GM12878 (cell line): Measurements from ENCODE around the gene PIR. TPM values are rescaled to one million over a fixed set of nuclear protein-coding genes. Genes with fewer than 3 reads are reported as not detected.

Source experiments
- ATAC-seq: fragments of 200-7000 bp; cut with Tn5 transposase; 3 replicates; pipeline ENCODE4 v1.9.1; 2020; ENCODE audit warnings: mild to moderate bottlenecking, moderate library complexity
- BruUV-seq: library from RNA; stranded (reverse); fragments of 400-500 nt; replicated peaks from 2 replicates; lab custom pipeline; 2021; lab: Mats Ljungman, UMichigan
- CTCF ChIA-PET: fragments of 300-600 bp; sonication (Branson Sonifier 250); formaldehyde crosslinking; extraction: SDS; loops from one replicate; lab custom pipeline; 2021; ENCODE audit warnings: inconsistent platforms; lab: Yijun Ruan, JAX
- POLR2A ChIA-PET: fragments of 350-600 bp; formaldehyde crosslinking; extraction: SDS; loops from one replicate; lab custom pipeline; 2021; ENCODE audit warnings: inconsistent platforms; lab: Charles Lee
- RAD21 ChIA-PET: fragments of 300-600 bp; sonication (Branson Sonifier 250); formaldehyde crosslinking; loops from one replicate; lab custom pipeline; 2023; ENCODE audit warnings: antibody characterized with exemption; ENCODE audit not compliant: unreplicated experiment; lab: Charles Lee
- SMC1A ChIA-PET: fragments of 300-600 bp; sonication (Branson Sonifier 250); formaldehyde crosslinking; loops from one replicate; lab custom pipeline; 2023; ENCODE audit not compliant: unreplicated experiment, uncharacterized antibody; lab: Charles Lee
- DNase-seq: peaks from one replicate; pipeline ENCODE4 v3.0.0-alpha.2; 2011; ENCODE audit warnings: low read depth, low spot score
- FAIRE-seq: peaks from 3 replicates; lab custom pipeline; 2011; peaks lifted over from hg19 to GRCh38; lab: Jason Lieb, UNC
- H2AFZ ChIP-seq: 2 replicates; pipeline ENCODE4 v1.6.0; 2011; ENCODE audit warnings: low read depth, low read length, control low read depth; ENCODE audit not compliant: control insufficient read depth
- H3K27ac ChIP-seq: 2 replicates; pipeline ENCODE4 v1.5.1; 2011; ENCODE audit warnings: control low read depth; ENCODE audit not compliant: control insufficient read depth, insufficient read depth
- H3K27me3 ChIP-seq, 2 experiments: replicated peaks in 1 of 2; 2 replicates each; pipeline versions ENCODE4 v1.6.0 to v1.6.1; 2011; ENCODE audit warnings: low read length in 1 of 2; ENCODE audit not compliant: control insufficient read depth in 2 of 2, insufficient read depth in 2 of 2
- H3K36me3 ChIP-seq, 2 experiments: 2 replicates each; pipeline ENCODE4 v1.5.1; 2011; ENCODE audit warnings: low read length in 1 of 2; ENCODE audit not compliant: control insufficient read depth in 2 of 2, insufficient read depth in 2 of 2
- H3K4me1 ChIP-seq: 2 replicates; pipeline ENCODE4 v1.6.1; 2011; ENCODE audit warnings: mild to moderate bottlenecking, low read length, moderate library complexity, mixed read lengths; ENCODE audit not compliant: control insufficient read depth, insufficient read depth
- H3K4me2 ChIP-seq: 2 replicates; pipeline ENCODE4 v1.6.0; 2011; ENCODE audit warnings: control low read depth; ENCODE audit not compliant: control insufficient read depth, insufficient read depth
- H3K4me3 ChIP-seq: fragments of 200-600 bp; sonication (generic); 2 replicates; pipeline ENCODE4 v1.5.1; 2016
- H3K79me2 ChIP-seq: 2 replicates; pipeline ENCODE4 v1.6.0; 2011; ENCODE audit warnings: low read length; ENCODE audit not compliant: control insufficient read depth, insufficient read depth
- H3K9ac ChIP-seq: 2 replicates; pipeline ENCODE4 v1.8.0; 2011; ENCODE audit warnings: low read length, control low read depth, mixed read lengths; ENCODE audit not compliant: control insufficient read depth, insufficient read depth
- H3K9me3 ChIP-seq: replicated peaks from 3 replicates; pipeline ENCODE4 v1.5.1; 2011; ENCODE audit warnings: mild to moderate bottlenecking, low read length; ENCODE audit not compliant: control insufficient read depth, insufficient read depth
- H4K20me1 ChIP-seq: 2 replicates; pipeline ENCODE4 v1.6.0; 2011; ENCODE audit not compliant: control insufficient read depth, insufficient read depth
- MXI1 ChIP-seq: fragments of 150-350 bp; IDR thresholded peaks from 2 replicates; pipeline ENCODE4 v1.6.1; 2011; ENCODE audit warnings: low read depth, mild to moderate bottlenecking, inconsistent platforms, low read length, improper control_type of control experiment
- POLR2AphosphoS2 ChIP-seq: IDR thresholded peaks from 2 replicates; pipeline ENCODE4 v1.6.1; 2011; ENCODE audit warnings: low read depth, mild to moderate bottlenecking, low read length, improper control_type of control experiment, moderate library complexity
- POU2F2 ChIP-seq: IDR thresholded peaks from 3 replicates; pipeline ENCODE4 v1.6.1; 2011; ENCODE audit warnings: low read depth, mild to moderate bottlenecking, low read length, borderline replicate concordance
- WGBS: methylation state at CpG from one replicate; pipeline ENCODE4 v1.1.6; 2016; ENCODE audit warnings: low lambda C conversion rate; ENCODE audit not compliant: insufficient replicate concordance, insufficient coverage; ENCODE audit errors: missing lambda C conversion rate; 5-methylcytosine and 5-hydroxymethylcytosine counted together
- in situ Hi-C: fragments of 300-500 bp; cut with MboI; formaldehyde crosslinking; loops from 9 replicates; pipeline ENCODE4 v1.14.3; 2018; ENCODE audit warnings: mixed read lengths
- intact Hi-C: fragments of 100-400 bp; cut with micrococcal nuclease; formaldehyde crosslinking; loops from one replicate; pipeline ENCODE4 v1.14.2; 2022; ENCODE audit not compliant: unreplicated experiment
- polyA plus RNA-seq, 11 experiments: library from polyadenylated mRNA; depleted of rRNA in 4 of 11; unstranded in 6 of 11; stranded (reverse) in 5 of 11; fragments of >200 nt; fragmentation: Nextera tagmentation in 4 of 11; fragmentation: Illumina TruSeq in 1 of 11; extraction: Ambion mirVana in 4 of 11; extraction: Trizol in 1 of 11; gene quantifications; 1 replicate in 1 of 11; 2 replicates in 10 of 11; pipeline versions ENCODE4 v1.2.1 to v1.2.3, GENCODE V29; 2011 to 2016; ENCODE audit warnings: inconsistent platforms in 2 of 11, missing spikeins in 2 of 11, low read depth in 1 of 11
- total RNA-seq, 4 experiments: library from RNA; depleted of rRNA in 3 of 4; stranded (reverse); fragments of >200 nt in 3 of 4; fragmentation: Illumina TruSeq in 1 of 4; extraction: Trizol in 1 of 4; gene quantifications; 2 replicates each; pipeline versions ENCODE4 v1.2.1 to v1.2.3, GENCODE V29; 2013 to 2021

The PIR gene
- total and polyA plus RNA-seq, 10 of the 15 experiments (the other 5 are each of a cell fraction or from before 2014, with no cell fraction given), result 3.8 to 16.5 (median 7.3) TPM

DNA sequence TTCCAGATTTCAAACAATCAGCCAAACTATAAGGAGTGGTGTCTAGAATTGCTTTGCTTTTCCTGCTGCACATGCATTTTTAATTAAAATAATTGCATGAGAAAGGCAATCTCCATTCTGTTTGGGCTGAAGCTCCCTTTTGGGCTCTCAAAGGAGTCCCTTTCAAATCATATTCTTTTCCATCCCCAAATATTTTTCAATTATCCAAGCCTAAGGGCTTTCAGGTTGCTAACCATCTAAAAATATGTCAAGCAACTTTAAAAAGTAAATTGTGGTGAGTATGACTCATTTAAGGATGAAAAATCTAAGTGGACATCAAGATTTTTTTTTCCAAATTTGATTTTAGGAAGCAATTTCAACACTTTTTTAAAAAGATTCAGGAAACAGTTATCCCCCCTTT lies 28.4 kb downstream of the PIR start:
- H3K27ac ChIP-seq, result no peak overlapping the region
- no peak for ATAC-seq
- no peaks in the 10 kb centered on the region for H3K9me3 ChIP-seq
- no peak overlapping the region for H2AFZ ChIP-seq
- in situ Hi-C loops (loop anchor here (5.0 kb wide), 1 partner anchor 117 kb away; no protein-coding TSS in a partner anchor), intact Hi-C loops (loop anchor here (5.0 kb wide), 1 partner anchor 1427 kb away; no protein-coding TSS in a partner anchor)
- H3K4me2 ChIP-seq, result no peak overlapping the region
- no peak for TF ChIP-seq MXI1
- no peak for TF ChIP-seq POU2F2
- H3K4me3 ChIP-seq, result no peak overlapping the region
- no peak for DNase-seq
- ChIA-PET SMC1A (no interaction called here), RAD21 (no interaction called here), POLR2A (no interaction called here), CTCF (interaction anchor here (1.0 to 1.1 kb wide), 2 partner anchors 82 to 115 kb away, joined by 3 to 4 read pairs; no protein-coding TSS in a partner anchor)
- H3K36me3 ChIP-seq, result no peaks in the 10 kb centered on the region
- no TSS peak for BruUV-seq
- no peaks in the 10 kb centered on the region; a peak in 1 of 4 replicates for H3K27me3 ChIP-seq
- no peak overlapping the region for H3K9ac ChIP-seq
- no peaks in the 10 kb centered on the region for H3K4me1 ChIP-seq
- no peaks in the 10 kb centered on the region for H3K79me2 ChIP-seq
- no peak for FAIRE-seq
- no peaks in the 10 kb centered on the region for H4K20me1 ChIP-seq

DNA sequence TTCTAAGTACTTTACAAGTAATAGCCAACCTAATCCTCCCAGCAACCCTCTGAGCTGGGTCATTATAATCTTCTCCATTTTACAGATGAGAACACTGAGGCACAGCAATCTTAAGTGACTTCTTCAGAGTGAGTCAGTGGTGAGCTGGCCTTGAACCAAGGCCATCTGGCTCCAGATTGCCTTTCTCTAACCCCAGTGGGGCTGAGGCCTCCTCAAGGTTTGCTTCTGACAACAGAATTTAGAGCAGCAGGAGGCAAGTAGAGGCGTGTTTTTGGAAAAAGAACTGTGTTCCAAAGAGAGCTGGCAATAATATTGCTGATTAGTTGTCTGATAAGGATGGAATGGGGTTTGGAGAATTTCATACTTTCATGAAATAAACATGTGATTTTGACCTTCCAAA lies 41.2 kb downstream of the PIR start:
- BruUV-seq, result no TSS peak
- intact Hi-C loops (no loop called here), in situ Hi-C loops (no loop called here)

More for the DNA sequence above, 41.2 kb downstream of the PIR start:
- Histone ChIP-seq H3K9ac (no peak overlapping the region), H3K4me1 (no peaks in the 10 kb centered on the region), H3K4me2 (no peak overlapping the region), H3K36me3 (no peaks in the 10 kb centered on the region), H3K79me2 (no peaks in the 10 kb centered on the region), H3K4me3 (no peak overlapping the region), H3K27me3 (no peaks in the 10 kb centered on the region), H3K27ac (no peak overlapping the region)
- POLR2A ChIA-PET, result no interaction called here
- FAIRE-seq, result no peak
- no peak for ATAC-seq
- WGBS, result 0% methylated on average over 1 of the region's 1 CpG
- DNase-seq, result no peak
- CTCF ChIA-PET, result interaction anchor here (0.6 to 1.2 kb wide), 5 partner anchors 15 to 70 kb away, joined by 3 to 4 read pairs (median 4); no protein-coding TSS in a partner anchor
- SMC1A ChIA-PET, result interaction anchor here (0.7 to 1.2 kb wide), 2 partner anchors 10 to 35 kb away, joined by 3 read pairs; no protein-coding TSS in a partner anchor
- no peak for TF ChIP-seq POLR2AphosphoS2
- TF ChIP-seq, all 136 proteins: peak for 0
- H4K20me1 ChIP-seq, result no peaks in the 10 kb centered on the region
- H2AFZ ChIP-seq, result no peak overlapping the region
- RAD21 ChIA-PET, result no interaction called here
- H3K9me3 ChIP-seq, result no peaks in the 10 kb centered on the region
